Prostate gland (tissue), 2 donors: ENCODE results near the gene HIP1R. TPM values are rescaled to one million over a fixed set of nuclear protein-coding genes. Genes with fewer than 3 reads are reported as not detected.

Experiments
- DNase-seq: peaks from one replicate; pipeline ENCODE4 v3.0.0-alpha.2; 2019; ENCODE audit warnings: low spot score
- H3K27ac ChIP-seq, 2 donors: fragments of 200-600 bp; sonication (generic); 2 replicates each; pipeline ENCODE4 v1.5.1; 2017 to 2019
- H3K27me3 ChIP-seq: fragments of 200-600 bp; sonication (generic); replicated peaks from 2 replicates; pipeline ENCODE4 v1.5.1; 2019; ENCODE audit not compliant: insufficient read depth
- H3K36me3 ChIP-seq, 2 donors: fragments of 200-600 bp; sonication (generic); 1 replicate in 1 of 2; 2 replicates in 1 of 2; pipeline versions ENCODE4 v1.5.1 to v1.8.1; 2017 to 2019
- H3K4me1 ChIP-seq: fragments of 200-600 bp; sonication (generic); replicated peaks from 2 replicates; pipeline ENCODE4 v1.5.1; 2019
- H3K4me3 ChIP-seq, 2 donors: fragments of 200-600 bp; sonication (generic); 2 replicates each; pipeline ENCODE4 v1.5.1; 2017 to 2019
- H3K9me3 ChIP-seq: fragments of 200-600 bp; sonication (generic); 2 replicates; pipeline ENCODE4 v1.5.1; 2017
- CTCF ChIP-seq, 4 experiments: fragments of 200-600 bp in 2 of 4; fragments of 450-650 bp in 2 of 4; sonication (generic) in 2 of 4; IDR thresholded peaks; 1 replicate in 3 of 4; 2 replicates in 1 of 4; pipeline ENCODE4 v1.5.1; 2016 to 2019; ENCODE audit warnings: antibody characterized with exemption in 4 of 4, mild to moderate bottlenecking in 2 of 4, moderate library complexity in 2 of 4
- POLR2A ChIP-seq: fragments of 450-650 bp; IDR thresholded peaks from one replicate; pipeline ENCODE4 v1.6.1; 2016; ENCODE audit warnings: antibody characterized with exemption, mild to moderate bottlenecking
- POLR2AphosphoS5 ChIP-seq: sonication (generic); formaldehyde crosslinking; IDR thresholded peaks from one replicate; pipeline ENCODE4 v1.6.1; 2017; ENCODE audit warnings: antibody characterized with exemption
- WGBS: methylation state at CpG from one replicate; pipeline ENCODE4 v1.1.5; 2018; 5-methylcytosine and 5-hydroxymethylcytosine counted together
- intact Hi-C: fragments of 100-400 bp; cut with DNase I; formaldehyde crosslinking; loops from one replicate; pipeline ENCODE4 v1.14.2; 2022
- total RNA-seq, 2 donors: library from RNA; depleted of rRNA; stranded (reverse); fragments of >200 nt; gene quantifications; one replicate each; pipeline ENCODE4 v1.1.0, GENCODE V29; 2016

HIP1R gene
- total RNA-seq, 2 donors from 2014 or later = 45.1 to 79.3 TPM

GRCh38 chr12:122830517-122831214 is 4.6 kb upstream of the HIP1R start:
- Histone ChIP-seq H3K36me3 (no peaks in the 10 kb centered on the region), H3K4me1 (no peaks in the 10 kb centered on the region), H3K27me3 (no peaks in the 10 kb centered on the region), H3K4me3 (no peak overlapping the region), H3K27ac (no peak overlapping the region), H3K9me3 (no peaks in the 10 kb centered on the region)
- intact Hi-C loops = no loop called here
- TF ChIP-seq POLR2A (no peak), POLR2AphosphoS5 (no peak), CTCF (IDR thresholded peaks at IDR 0.05) (no peak)
- DNase-seq = no peak
- WGBS = 73% methylated on average over 7 of the region's 7 CpGs

GRCh38 chr12:122834104-122834920 is 945 bp upstream of the HIP1R start:
- H3K36me3 ChIP-seq = no peaks in the 10 kb centered on the region
- H3K4me3 ChIP-seq = peak overlapping the region; percentile 60 to 76
- WGBS = 14% methylated on average over 21 of the region's 21 CpGs
- TF ChIP-seq POLR2A (no peak), POLR2AphosphoS5 (peak; percentile 37), CTCF (IDR thresholded peaks at IDR 0.05) (peak in 2 of 4 experiments; percentile 26 to 32)
- H3K27ac ChIP-seq = peak overlapping the region; percentile 81 to 89
- no peaks in the 10 kb centered on the region for H3K27me3 ChIP-seq
- intact Hi-C loops = no loop called here
- no peak for DNase-seq
- H3K4me1 ChIP-seq = peaks cover 6% of the 10 kb centered on the region
- no peaks in the 10 kb centered on the region for H3K9me3 ChIP-seq

DNA sequence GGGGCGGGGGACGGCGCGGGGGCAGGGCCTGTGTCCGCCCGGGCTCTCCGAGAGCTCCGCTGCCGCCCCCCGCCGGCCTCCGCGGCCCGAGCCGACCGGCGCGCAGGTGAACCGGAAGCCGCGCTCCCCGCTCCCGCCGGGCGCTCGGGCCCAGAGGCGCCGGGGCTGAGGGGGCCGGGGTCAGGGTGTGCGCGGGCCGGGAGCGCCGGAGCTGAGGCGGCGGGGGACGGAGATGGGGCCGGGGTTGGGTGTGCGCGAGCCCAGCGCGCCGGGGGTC is 431 bp downstream of the HIP1R start:
- WGBS = 1% methylated on average over 19 of the region's 43 CpGs
- H3K27me3 ChIP-seq = no peaks in the 10 kb centered on the region
- H3K27ac ChIP-seq = peak overlapping the region; percentile 81 to 89
- no peaks in the 10 kb centered on the region for H3K9me3 ChIP-seq
- no peak for DNase-seq
- no peak for TF ChIP-seq POLR2AphosphoS5
- TF ChIP-seq POLR2A = no peak
- TF ChIP-seq CTCF (IDR thresholded peaks at IDR 0.05) = no peak
- peaks cover 6% of the 10 kb centered on the region for H3K4me1 ChIP-seq
- H3K4me3 ChIP-seq = peak overlapping the region; percentile 60 to 76
- H3K36me3 ChIP-seq = no peaks in the 10 kb centered on the region
- intact Hi-C loops = no loop called here

GRCh38 chr12:122836027-122836921 is 1.0 kb downstream of the HIP1R start:
- intact Hi-C loops = no loop called here
- peak overlapping the region; percentile 60 to 76 for H3K4me3 ChIP-seq
- no peaks in the 10 kb centered on the region for H3K27me3 ChIP-seq
- peaks cover 6% of the 10 kb centered on the region for H3K4me1 ChIP-seq
- no peaks in the 10 kb centered on the region for H3K36me3 ChIP-seq
- under 1% methylated on average over 42 of the region's 42 CpGs for WGBS
- H3K27ac ChIP-seq = peak overlapping the region; percentile 81 to 89
- peak; percentile 81 for DNase-seq
- no peak for TF ChIP-seq CTCF (IDR thresholded peaks at IDR 0.05)
- peak; percentile 66 for TF ChIP-seq POLR2AphosphoS5
- TF ChIP-seq POLR2A = peak; percentile 56
- no peaks in the 10 kb centered on the region for H3K9me3 ChIP-seq
